ENCODE data around the gene IPO13. TPM values are rescaled to one million over a fixed set of nuclear protein-coding genes. Genes with fewer than 3 reads are reported as not detected.

Gene IPO13
- 10 to 100 TPM; 34.6 to 49.2 TPM for total RNA-seq

GRCh38 chr1:43946236-43947060 is at the start of gene IPO13:
Gene IPO13, plus strand, starts transcription at chr1:43946950. Its CDS starts 651 bp downstream, at chr1:43947601.

GRCh38 chr1:43933386-43934100 is 13.2 kb upstream of the IPO13 start, which contains the start of gene ARTN:
Gene ARTN, plus strand, starts transcription at chr1:43933801. Its CDS starts 1,856 bp downstream, at chr1:43935657.

GRCh38 chr1:43969746-43970466 is 23.2 kb downstream of the IPO13 start, which contains the start of gene DPH2:
Gene DPH2, plus strand, starts transcription at chr1:43970010. Its CDS starts 166 bp downstream, at chr1:43970176.

GRCh38 chr1:43974443-43975248 is 27.9 kb downstream of the IPO13 start, which contains the start of gene ATP6V0B:
Gene ATP6V0B, plus strand, starts transcription at chr1:43974960. Its CDS starts 81 bp downstream, at chr1:43975041.

GRCh38 chr1:43978551-43979260 is 32.0 kb downstream of the IPO13 start, which contains the start of gene B4GALT2:
Gene B4GALT2, plus strand, starts transcription at chr1:43979210. Its CDS starts 1,951 bp downstream, at chr1:43981161.

GRCh38 chr1:43991476-43992231 is 44.9 kb downstream of the IPO13 start, which contains the start of gene CCDC24:
Gene CCDC24, plus strand, starts transcription at chr1:43991599. Its CDS starts 280 bp downstream, at chr1:43991879.

Other genes starting within 250 kb of the IPO13 start
- gene ST3GAL3, start 239.4 kb upstream of the IPO13 start, total RNA-seq: 10 to 100 TPM; 12.7 to 15.1 TPM
- gene ARTN, start 13.1 kb upstream of the IPO13 start, total RNA-seq: not detected
- 10 to 100 TPM; 23.4 to 40.0 TPM for gene DPH2, start 23.1 kb downstream of the IPO13 start, total RNA-seq
- gene ATP6V0B, start 28.0 kb downstream of the IPO13 start, total RNA-seq: 100 to 1,000 TPM; 186 to 246 TPM
- gene B4GALT2, start 32.3 kb downstream of the IPO13 start, total RNA-seq: 10 to 100 TPM; 38.5 to 55.3 TPM
- gene CCDC24, start 44.6 kb downstream of the IPO13 start, total RNA-seq: 1 to 10 TPM; 3.3 to 3.8 TPM
- gene SLC6A9, start 84.5 kb downstream of the IPO13 start, total RNA-seq: 1 to 10 TPM; 1.7 to 2.1 TPM
- not detected for gene KLF17, start 171.9 kb downstream of the IPO13 start, total RNA-seq
- gene KLF18, start 194.7 kb downstream of the IPO13 start, total RNA-seq: not detected